ENCODE measurements around the gene DSTN.

DSTN gene

GRCh38 chr20:17613328-17614175, 43.7 kb downstream of the DSTN start:
- no peak for DNase-seq

- DNase-seq = no peak
Measured at GRCh38 chr20:17614176-17614811, 44.4 kb downstream of the DSTN start.

DNA sequence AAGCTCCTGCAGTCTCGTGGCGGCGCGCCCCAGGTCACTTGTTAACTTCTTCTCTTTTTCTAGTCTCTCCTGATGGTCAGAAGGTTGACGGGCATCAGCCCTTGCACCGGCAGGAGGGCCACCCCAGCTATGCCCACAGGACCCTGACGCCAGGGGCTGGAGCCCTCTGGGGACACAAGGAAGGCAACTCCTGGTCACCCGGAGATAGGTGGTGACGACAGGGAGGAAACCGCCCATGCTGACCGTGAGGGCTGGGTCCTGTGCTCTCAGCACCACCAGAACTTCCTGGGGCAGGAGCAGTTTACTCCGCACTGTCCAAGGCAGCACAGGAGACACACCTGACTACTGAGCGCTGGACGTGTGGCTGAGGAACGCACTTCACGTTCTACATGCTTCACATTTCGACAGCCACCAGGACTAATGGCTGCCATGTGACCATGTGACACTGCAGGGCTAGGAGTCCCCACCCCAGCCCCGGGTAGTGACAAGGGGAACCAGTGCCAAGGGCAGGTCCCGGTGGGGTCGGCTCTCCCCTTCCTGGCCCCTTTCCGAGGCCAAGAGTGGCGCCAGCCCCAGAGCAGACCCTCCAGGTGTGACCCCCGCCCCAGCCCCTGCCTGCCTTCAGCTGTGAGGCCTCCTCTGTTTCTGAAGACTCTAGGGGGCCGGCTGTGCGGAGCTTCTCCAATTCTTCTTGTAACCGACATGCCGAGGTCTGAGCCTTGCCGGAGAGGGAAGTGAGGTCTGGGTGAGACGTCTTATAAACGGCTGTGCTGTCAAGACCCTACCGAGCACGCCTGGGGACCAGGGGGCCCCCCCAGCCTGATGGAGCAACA, 45.2 kb downstream of the DSTN start:
- DNase-seq = no peak

GRCh38 chr20:17615645-17616479, 46.0 kb downstream of the DSTN start:
- DNase-seq = no peak

DNA sequence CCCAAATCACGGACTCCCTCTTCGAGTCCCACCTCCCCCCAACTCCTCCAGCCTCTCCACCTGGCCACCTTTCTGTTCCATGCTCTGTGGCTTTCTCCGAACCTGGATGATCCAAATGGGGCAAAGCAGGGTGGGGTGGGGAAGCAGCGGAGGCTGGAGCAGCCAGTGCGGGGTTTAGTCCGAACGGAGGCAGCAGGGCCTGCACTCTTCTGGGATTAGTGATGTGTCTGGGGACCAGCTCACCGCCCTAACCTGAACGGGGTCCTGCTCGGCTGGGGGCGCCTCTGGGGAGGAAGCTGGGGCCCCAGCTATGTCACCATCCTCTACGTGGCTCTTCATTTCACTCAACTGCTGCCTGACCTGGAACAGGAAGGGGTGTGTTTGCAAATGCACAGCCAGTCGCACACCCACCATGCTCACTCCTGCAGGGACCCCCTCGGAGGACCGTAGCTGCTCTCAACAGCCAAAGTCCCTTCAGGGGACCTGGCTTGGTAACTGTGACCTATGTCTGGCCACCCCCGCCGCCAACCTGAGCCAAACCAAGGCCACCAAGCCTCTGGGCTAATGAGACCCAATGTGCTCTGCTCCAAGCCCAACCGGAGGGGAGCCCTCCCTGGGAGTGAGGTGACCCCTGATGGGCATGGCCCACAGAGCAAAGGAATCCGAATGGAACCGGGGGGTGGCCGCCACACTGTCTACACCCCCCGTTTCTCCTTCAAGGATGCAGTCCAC, 46.8 kb downstream of the DSTN start:
- DNase-seq = no peak

- DNase-seq = peak; percentile 36
Measured at GRCh38 chr20:17617212-17617867, 47.5 kb downstream of the DSTN start.

DNA sequence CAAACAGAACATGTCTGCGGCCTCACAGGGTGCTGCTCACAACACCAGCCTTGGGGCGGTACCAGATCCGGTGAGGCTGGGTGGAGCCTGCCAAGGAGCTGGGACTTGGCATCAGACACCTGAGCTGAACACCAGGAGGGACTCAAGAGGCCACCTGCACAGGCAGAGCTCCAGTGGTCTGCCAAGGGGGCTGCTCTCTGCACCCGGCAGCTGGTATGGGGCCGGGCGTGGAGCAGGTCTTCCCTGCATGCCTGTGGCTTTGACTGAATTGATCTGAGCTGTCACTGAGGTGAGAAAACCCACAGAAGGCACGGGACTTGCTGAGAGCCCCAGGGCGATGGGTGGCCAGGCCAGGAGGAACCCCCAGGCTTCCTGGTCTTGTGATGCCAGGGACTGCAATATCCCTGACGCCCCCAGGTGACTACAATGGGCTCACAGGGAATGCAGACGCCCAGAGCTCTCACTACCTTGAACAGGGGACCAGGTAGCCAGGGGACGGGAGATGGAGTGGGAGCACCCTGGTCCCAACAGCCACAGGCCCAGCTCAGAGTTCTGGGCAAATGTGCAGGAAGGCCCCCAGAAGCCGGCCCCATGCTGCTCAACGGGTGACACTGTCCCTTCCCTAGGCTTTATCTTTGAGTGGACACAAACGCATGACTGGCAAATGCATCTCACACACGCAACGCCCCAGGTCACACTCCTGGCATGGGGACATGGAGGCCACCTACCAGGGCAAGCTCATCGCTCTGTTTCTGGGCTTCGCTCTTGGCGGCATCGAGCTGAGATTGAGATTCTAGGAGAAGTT, 48.2 kb downstream of the DSTN start:
- no peak for DNase-seq

DNA sequence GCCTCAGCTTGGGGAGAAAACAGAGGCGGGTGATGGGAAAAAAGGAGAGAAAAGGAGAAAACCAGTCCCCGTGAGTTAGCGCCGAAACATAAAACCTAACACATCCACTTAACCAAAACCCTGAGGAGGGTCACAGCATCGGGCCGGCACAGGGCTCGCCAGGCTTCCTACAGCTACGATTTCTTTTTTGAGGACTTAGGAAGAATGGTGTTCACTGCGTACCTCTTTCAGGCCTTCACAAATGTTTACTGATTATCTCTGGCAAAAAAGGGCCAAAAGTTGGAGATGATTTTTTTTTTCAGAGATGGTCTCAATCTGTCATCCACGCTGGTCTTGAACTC, 48.8 kb downstream of the DSTN start:
- no peak for DNase-seq

GRCh38 chr20:17619351-17620093, 49.6 kb downstream of the DSTN start:
- no peak for DNase-seq

DNA sequence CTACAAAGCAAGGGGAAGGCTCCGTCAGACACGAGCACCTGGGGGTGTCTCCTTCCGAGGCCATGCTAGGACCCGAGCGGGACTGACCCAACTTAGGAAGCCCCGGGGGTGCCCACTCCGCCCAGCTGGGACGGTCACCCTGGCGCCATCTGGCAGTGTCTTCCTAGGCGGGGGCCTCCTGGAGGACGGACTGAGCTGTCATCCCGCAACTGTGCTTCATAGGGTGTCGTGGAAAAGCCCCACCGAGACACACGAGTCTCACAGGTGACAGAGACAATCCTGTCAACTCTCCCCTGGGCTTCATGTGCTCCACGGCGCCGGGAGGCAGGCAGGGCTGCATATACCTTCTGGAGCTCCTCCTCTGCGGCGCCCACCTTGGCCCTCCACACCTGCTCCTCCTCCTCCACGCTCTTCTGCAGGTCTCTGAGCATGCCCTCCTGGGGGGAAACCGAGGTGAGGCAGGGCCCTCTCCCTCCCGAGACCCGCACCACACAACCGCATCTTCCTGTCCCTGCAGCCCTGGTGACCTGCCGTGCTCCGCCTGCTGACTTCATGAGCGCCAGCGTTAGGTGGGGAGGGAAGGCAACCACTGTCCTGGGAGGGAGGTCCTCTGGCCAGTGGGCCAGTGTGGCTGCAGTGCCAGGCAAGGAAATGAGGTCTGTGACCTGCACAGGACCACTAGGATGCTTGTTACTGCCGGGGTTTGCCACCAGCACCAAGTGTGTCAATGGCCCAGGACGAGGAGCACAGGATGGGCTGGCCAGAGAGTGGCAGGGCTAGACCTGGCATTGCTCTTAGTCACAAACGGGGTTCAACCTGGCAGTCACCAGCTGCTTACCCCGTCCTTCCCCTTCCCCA, 50.7 kb downstream of the DSTN start:
- DNase-seq = no peak

GRCh38 chr20:17621229-17621968, 51.5 kb downstream of the DSTN start:
- DNase-seq = no peak

GRCh38 chr20:17622086-17622850, 52.4 kb downstream of the DSTN start:
- DNase-seq = no peak

- DNase-seq = peak; percentile 2
Measured at GRCh38 chr20:17622851-17623508, 53.1 kb downstream of the DSTN start.

DNA sequence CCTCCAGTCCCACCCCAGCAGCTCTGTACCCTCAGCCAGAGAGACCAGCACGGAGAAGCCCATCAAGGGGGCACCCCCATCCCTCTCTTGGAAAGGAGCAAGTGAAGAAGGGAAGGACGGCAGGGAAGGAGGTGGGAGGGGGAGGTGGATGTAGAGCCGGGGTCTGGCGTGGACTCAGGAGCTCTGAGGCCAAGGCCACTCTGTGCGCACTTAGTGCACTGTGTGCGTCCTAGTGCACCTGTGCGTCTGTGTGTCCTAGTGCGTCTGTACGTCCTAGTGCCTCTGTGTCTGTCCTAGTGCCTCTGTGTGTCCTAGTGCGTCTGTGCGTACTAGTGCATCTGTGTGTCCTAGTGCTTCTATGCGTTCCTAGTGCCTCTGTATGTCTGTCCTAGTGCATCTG, 54.2 kb downstream of the DSTN start:
- DNase-seq = no peak

DNA sequence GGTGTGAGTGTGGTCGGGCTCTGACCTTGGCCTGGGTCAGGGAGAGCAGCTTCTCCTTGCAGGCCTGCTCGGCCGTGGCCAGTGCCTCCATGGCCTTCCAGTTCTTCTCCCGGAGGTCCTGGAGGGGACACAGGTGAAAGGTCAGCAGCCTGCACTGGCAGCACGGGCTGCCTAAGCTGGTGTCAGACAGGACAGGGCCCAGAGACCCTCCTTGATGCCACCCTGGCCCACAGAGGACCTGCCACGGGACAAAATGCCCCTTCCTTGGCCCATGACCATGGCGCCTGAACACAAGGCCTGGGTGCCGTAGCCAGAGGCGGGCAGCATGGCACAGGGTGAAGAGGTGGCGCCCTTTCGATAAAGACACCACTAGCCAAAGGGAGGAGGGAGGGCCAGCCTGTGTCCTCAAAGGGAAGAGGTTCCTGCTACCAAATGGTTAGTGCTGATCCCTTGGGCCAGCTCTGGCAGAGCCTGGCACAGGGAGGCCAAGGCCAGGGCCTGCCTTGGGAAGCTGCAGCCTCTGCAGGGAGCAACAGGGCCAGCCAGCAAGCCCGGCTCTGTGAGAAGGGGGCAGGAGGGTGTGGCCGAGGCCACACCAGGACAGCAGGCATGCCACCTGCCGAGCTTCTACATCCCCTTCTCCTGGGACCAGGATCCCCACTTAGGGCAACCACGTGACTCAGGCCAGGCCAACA, 54.8 kb downstream of the DSTN start:
- no peak for DNase-seq
